HG03108 (cell line): Measurements from ENCODE around the gene OSBPL10.
A peak's percentile ranks its signal among the peaks of the same experiment; 100 is the strongest.

Experiments used
- ATAC-seq: cut with Tn5 transposase; IDR thresholded peaks from one replicate; pipeline ENCODE4 v1.9.1; 2021; ENCODE audit warnings: moderate library complexity; ENCODE audit not compliant: unreplicated experiment

OSBPL10 gene

GRCh38 chr3:31960793-31961431 lies 20.1 kb downstream of the OSBPL10 start:
- ATAC-seq: peak; percentile 43

GRCh38 chr3:31959951-31960792 lies 20.9 kb downstream of the OSBPL10 start:
- peak; percentile 17 for ATAC-seq

GRCh38 chr3:31959251-31959650 lies 21.8 kb downstream of the OSBPL10 start:
- ATAC-seq: no peak

- ATAC-seq: no peak
Observed at GRCh38 chr3:31958701-31959152, 22.3 kb downstream of the OSBPL10 start.

GRCh38 chr3:31957106-31957505 lies 24.0 kb downstream of the OSBPL10 start:
- ATAC-seq: no peak

GRCh38 chr3:31955581-31955980 lies 25.5 kb downstream of the OSBPL10 start:
- no peak for ATAC-seq

- ATAC-seq: no peak
Observed at GRCh38 chr3:31953636-31954035, 27.4 kb downstream of the OSBPL10 start.

- ATAC-seq: no peak
Observed at GRCh38 chr3:31953091-31953490, 28.0 kb downstream of the OSBPL10 start.

- ATAC-seq: peak; percentile 96
Observed at GRCh38 chr3:31952205-31952604, 28.9 kb downstream of the OSBPL10 start.

- ATAC-seq: no peak
Observed at GRCh38 chr3:31948280-31948679, 32.8 kb downstream of the OSBPL10 start.

GRCh38 chr3:31947671-31948091 lies 33.4 kb downstream of the OSBPL10 start:
- ATAC-seq: no peak

GRCh38 chr3:31947162-31947561 lies 33.9 kb downstream of the OSBPL10 start:
- ATAC-seq: no peak

GRCh38 chr3:31946484-31947081 lies 34.5 kb downstream of the OSBPL10 start:
- peak; percentile 42 for ATAC-seq

GRCh38 chr3:31945738-31946052 lies 35.4 kb downstream of the OSBPL10 start:
- ATAC-seq: no peak

GRCh38 chr3:31943041-31943440 lies 38.0 kb downstream of the OSBPL10 start:
- ATAC-seq: no peak

- ATAC-seq: no peak
Observed at GRCh38 chr3:31942446-31942845, 38.6 kb downstream of the OSBPL10 start.

- no peak for ATAC-seq
Observed at GRCh38 chr3:31937225-31937624, 43.8 kb downstream of the OSBPL10 start.

- ATAC-seq: no peak
Observed at GRCh38 chr3:31936420-31937060, 44.5 kb downstream of the OSBPL10 start.

- ATAC-seq: no peak
Observed at GRCh38 chr3:31934866-31935265, 46.2 kb downstream of the OSBPL10 start.

- no peak for ATAC-seq
Observed at GRCh38 chr3:31934018-31934417, 47.0 kb downstream of the OSBPL10 start.

- no peak for ATAC-seq
Observed at GRCh38 chr3:31932990-31933389, 48.1 kb downstream of the OSBPL10 start.
